ENCODE data around the gene TMEM212.

Gene TMEM212

DNA sequence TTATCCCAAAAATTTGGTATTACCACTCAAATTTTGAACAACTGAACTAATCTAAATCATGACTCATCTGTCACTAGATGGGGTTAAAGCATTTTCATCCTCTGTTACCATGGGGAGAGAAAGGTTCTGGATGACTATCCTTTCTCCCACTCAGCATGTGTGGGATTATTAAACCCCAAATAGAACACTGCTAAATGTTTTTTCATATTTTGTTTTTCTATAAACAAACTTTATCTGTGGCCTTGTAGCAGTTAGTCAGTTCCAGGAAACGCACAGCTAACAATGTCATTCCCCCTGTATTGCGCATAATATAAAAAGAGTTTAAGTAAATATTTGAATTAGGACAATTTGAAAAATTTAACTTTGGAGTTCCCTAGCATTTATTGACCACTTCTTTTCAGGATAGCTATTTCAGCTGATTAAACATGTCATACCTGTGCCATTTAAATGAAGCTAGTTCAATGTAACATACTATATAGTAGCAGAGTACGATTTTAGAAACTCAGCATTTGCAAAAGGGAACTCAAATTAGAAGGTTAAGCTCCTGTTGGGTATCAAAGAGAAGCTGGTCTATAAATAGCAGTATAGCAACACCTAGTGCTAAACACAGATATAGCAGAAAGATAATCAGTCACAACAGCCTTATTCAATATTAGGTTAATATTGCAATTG lies 9.2 kb upstream of the TMEM212 start:
- TF ChIP-seq, protein P1, sequence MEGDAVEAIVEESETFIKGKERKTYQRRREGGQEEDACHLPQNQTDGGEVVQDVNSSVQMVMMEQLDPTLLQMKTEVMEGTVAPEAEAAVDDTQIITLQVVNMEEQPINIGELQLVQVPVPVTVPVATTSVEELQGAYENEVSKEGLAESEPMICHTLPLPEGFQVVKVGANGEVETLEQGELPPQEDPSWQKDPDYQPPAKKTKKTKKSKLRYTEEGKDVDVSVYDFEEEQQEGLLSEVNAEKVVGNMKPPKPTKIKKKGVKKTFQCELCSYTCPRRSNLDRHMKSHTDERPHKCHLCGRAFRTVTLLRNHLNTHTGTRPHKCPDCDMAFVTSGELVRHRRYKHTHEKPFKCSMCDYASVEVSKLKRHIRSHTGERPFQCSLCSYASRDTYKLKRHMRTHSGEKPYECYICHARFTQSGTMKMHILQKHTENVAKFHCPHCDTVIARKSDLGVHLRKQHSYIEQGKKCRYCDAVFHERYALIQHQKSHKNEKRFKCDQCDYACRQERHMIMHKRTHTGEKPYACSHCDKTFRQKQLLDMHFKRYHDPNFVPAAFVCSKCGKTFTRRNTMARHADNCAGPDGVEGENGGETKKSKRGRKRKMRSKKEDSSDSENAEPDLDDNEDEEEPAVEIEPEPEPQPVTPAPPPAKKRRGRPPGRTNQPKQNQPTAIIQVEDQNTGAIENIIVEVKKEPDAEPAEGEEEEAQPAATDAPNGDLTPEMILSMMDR (conservative IDR thresholded peaks at IDR 0.05; ENCODE audit: low read depth, low read length): peak; percentile 54
- no peak for DNase-seq (ENCODE audit: low read depth)
- no peak overlapping the region for H3K4me3 ChIP-seq (ENCODE audit: low read length)

DNA sequence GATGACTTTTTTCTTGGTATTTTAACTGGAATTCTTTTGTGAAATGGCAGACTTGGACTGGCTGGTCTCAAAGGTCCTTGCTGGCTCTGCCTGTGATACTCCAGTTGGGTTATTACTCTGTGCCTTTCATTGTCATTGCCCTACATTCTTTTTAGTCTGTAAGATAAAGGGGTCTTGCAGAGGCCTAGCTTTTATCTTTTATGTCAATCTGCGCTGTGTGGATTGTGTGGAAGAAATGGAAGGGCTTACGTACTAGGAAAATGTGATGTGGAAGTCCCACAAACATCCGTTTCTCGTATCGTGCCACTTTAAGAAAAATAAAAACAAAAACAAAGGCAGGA lies 8.7 kb upstream of the TMEM212 start:
- no peak overlapping the region for H3K4me3 ChIP-seq (ENCODE audit: low read length)
- TF ChIP-seq, protein P1 (conservative IDR thresholded peaks at IDR 0.05; ENCODE audit: low read depth, low read length): no peak
- DNase-seq (ENCODE audit: low read depth): no peak

DNA sequence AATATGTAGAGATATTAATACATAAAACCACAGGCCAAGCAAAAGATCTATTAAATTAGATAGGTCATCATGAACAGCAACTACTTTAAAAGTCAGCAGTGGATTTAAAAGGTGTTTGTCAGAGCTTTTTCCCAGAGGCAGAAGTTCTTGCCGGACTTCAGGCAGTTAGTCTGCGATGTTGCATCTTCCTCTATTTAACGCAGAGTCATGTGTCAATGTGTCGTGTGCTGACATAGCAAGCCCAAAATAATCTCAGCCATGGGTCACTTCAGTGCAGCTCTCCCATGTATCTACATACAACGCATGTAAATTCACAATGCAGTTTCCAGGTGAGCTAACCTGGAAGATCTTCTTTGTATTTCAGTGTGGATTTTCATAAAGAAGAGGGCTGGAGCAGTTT lies 8.0 kb upstream of the TMEM212 start:
- no peak for DNase-seq (ENCODE audit: low read depth)
- TF ChIP-seq, protein P1 (conservative IDR thresholded peaks at IDR 0.05; ENCODE audit: low read depth, low read length): no peak
- no peak overlapping the region for H3K4me3 ChIP-seq (ENCODE audit: low read length)

DNA sequence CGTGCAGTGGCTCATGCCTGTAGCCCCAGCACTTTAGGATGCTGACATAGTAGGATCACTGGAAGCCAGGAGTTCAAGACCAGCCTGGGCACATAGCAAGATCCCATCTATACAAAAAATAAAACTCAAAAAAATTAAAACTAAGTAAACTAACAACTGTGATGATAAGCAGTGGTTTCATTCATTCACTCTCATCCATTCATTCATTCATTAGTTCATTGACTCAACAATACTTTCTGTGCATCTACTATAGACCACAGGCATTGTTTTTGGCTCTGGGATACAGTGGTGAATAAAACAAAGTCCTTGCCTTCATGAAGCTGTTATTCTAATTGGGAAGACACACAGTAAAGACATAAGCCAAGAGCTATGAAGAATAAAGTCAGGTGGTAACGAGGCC lies 7.5 kb upstream of the TMEM212 start:
- TF ChIP-seq, protein P1 (conservative IDR thresholded peaks at IDR 0.05; ENCODE audit: low read depth, low read length): no peak
- H3K4me3 ChIP-seq (ENCODE audit: low read length): no peak overlapping the region
- DNase-seq (ENCODE audit: low read depth): no peak

DNA sequence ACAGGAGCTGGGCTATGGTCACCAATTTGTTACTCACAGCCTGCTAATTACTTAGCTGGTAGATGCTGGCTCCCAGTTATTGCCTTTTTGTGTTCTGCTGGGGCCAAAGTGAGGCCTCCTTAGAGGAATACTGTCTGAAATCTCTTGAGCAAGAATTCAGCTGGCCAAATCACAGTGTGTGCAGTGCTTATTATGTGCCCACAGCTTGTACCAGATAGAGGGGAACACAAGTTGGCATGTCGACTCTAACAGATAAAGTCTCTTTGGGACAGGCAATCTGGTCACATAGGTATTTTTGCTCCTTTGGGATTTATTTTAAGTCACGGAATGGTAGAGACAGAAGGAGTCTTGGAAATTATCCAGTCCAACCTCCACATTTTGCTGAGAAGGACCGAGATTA lies 6.3 kb upstream of the TMEM212 start:
- TF ChIP-seq, protein P1 (conservative IDR thresholded peaks at IDR 0.05; ENCODE audit: low read depth, low read length): no peak
- no peak overlapping the region for H3K4me3 ChIP-seq (ENCODE audit: low read length)
- DNase-seq (ENCODE audit: low read depth): no peak

DNA sequence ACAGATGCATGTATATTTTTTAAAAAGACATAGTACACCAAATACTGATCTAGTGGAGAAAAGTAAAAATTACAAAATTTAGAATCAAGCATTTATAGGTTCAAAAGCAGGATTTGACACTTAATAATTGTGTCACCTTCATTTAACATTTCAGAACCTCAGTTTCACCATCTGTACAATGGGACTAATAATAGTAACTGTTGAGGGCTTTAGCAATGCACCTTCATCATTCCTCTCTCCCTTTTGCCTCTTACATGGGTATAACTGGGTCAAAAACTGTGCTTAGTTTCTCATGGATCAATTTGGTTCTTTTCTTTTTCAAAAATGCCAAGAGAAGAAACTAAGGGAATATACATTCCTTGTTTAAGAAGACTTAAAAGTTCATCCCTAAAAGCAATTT lies 5.5 kb upstream of the TMEM212 start:
- DNase-seq (ENCODE audit: low read depth): no peak
- no peak overlapping the region for H3K4me3 ChIP-seq (ENCODE audit: low read length)
- TF ChIP-seq, protein P1 (conservative IDR thresholded peaks at IDR 0.05; ENCODE audit: low read depth, low read length): no peak

DNA sequence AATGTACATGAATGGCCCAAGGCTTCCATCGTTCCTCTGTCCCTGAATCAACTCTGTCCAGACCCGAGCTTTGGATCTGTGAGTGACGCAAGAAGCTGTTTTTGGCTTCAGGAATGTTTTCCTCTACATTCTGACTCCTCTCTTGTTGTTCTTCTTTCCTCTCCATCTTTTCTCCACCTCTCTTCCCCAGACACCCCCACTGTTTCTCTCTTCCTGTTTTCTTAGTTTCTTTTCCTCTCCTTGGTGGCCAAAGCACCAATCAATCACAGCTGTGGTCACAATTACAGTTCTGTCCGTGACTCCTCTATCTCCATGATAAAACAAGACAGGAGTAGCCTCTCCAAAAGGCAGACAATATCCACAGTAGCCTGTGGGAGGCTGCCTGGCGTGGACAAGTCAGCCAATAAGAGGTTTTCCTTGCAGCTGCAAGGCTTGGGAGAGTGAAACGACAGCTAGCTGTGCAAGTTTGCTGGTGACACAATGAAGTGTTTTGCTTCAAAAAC lies 4.9 kb upstream of the TMEM212 start:
- no peak overlapping the region for H3K4me3 ChIP-seq (ENCODE audit: low read length)
- DNase-seq (ENCODE audit: low read depth): no peak
- TF ChIP-seq, protein P1 (conservative IDR thresholded peaks at IDR 0.05; ENCODE audit: low read depth, low read length): no peak

All from retinal pigment epithelial cell (primary cell).